Cardiac muscle cell (in vitro differentiated cells and primary cell): ENCODE results near the gene ENOPH1. TPM values are rescaled to one million over a fixed set of nuclear protein-coding genes. Genes with fewer than 3 reads are reported as not detected.

ENCODE experiments used
- DNase-seq, 2 donors: peaks; one replicate each; pipeline versions ENCODE4 v3.0.0 to v3.0.0-alpha.2; 2010 to 2017; ENCODE audit warnings: low read depth in 1 of 2, low spot score in 1 of 2
- H3K27ac ChIP-seq: fragments of 200-600 bp; sonication (generic); 2 replicates; pipeline ENCODE4 v1.5.1; 2016
- H3K27me3 ChIP-seq: fragments of 200-600 bp; sonication (generic); 2 replicates; pipeline ENCODE4 v1.6.0; 2016; ENCODE audit warnings: control low read depth
- H3K36me3 ChIP-seq: fragments of 200-600 bp; sonication (generic); 2 replicates; pipeline ENCODE4 v1.5.1; 2016; ENCODE audit warnings: control low read depth
- H3K4me1 ChIP-seq: fragments of 200-600 bp; sonication (generic); 2 replicates; pipeline ENCODE4 v1.8.1; 2017; ENCODE audit warnings: low read depth, mild to moderate bottlenecking, mixed run types
- H3K4me3 ChIP-seq: fragments of 200-600 bp; sonication (generic); 2 replicates; pipeline ENCODE4 v1.5.1; 2016; ENCODE audit warnings: mild to moderate bottlenecking
- H3K9me3 ChIP-seq: fragments of 200-600 bp; sonication (generic); 2 replicates; pipeline ENCODE4 v1.5.1; 2017; ENCODE audit warnings: low read depth, mild to moderate bottlenecking, control low read depth
- polyA plus RNA-seq: library from polyadenylated mRNA; unstranded; fragments of >200 nt; fragmentation: Nextera tagmentation; extraction: Ambion mirVana; gene quantifications from 2 replicates; pipeline ENCODE4 v1.2.1, GENCODE V29; 2016
- total RNA-seq: library from RNA; depleted of rRNA; stranded (reverse); fragments of >200 nt; gene quantifications from 2 replicates; pipeline ENCODE4 v1.2.3, GENCODE V29; 2016
- TF ChIP-seq, protein P1 (sequence below): IDR thresholded peaks from 2 replicates; pipeline ENCODE4 v1.5.1; 2012; ENCODE audit warnings: low read depth, mild to moderate bottlenecking, low read length

ENOPH1 gene
- total and polyA plus RNA-seq, 2 experiments from 2014 or later = 23.2 to 43.4 TPM

DNA sequence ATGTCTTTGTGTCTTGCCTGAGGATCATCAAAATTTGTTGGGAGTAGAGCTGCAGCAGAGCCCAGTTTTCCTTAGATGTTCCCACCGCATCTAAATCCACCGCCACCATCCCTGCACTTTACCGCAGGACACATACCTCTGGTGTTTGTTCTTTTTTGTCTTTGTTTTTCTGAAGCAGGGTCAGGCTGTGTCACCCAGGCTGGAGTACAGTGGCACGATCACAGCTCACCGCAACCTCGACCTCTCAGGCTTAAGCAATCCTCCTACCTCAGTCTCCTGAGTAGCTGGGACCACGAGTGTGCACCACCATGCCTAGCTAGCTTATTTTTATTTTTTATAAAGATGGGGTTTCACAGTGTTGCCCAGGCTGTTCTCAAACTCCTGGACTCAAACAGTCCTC, 4.6 kb downstream of the ENOPH1 start:
- Histone ChIP-seq H3K27me3 (no peaks in the 10 kb centered on the region), H3K27ac (no peak overlapping the region), H3K4me3 (no peak overlapping the region), H3K9me3 (no peaks in the 10 kb centered on the region), H3K4me1 (no peaks in the 10 kb centered on the region), H3K36me3 (no peaks in the 10 kb centered on the region)
- no peak for DNase-seq
- TF ChIP-seq, protein P1, sequence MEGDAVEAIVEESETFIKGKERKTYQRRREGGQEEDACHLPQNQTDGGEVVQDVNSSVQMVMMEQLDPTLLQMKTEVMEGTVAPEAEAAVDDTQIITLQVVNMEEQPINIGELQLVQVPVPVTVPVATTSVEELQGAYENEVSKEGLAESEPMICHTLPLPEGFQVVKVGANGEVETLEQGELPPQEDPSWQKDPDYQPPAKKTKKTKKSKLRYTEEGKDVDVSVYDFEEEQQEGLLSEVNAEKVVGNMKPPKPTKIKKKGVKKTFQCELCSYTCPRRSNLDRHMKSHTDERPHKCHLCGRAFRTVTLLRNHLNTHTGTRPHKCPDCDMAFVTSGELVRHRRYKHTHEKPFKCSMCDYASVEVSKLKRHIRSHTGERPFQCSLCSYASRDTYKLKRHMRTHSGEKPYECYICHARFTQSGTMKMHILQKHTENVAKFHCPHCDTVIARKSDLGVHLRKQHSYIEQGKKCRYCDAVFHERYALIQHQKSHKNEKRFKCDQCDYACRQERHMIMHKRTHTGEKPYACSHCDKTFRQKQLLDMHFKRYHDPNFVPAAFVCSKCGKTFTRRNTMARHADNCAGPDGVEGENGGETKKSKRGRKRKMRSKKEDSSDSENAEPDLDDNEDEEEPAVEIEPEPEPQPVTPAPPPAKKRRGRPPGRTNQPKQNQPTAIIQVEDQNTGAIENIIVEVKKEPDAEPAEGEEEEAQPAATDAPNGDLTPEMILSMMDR = no peak

DNA sequence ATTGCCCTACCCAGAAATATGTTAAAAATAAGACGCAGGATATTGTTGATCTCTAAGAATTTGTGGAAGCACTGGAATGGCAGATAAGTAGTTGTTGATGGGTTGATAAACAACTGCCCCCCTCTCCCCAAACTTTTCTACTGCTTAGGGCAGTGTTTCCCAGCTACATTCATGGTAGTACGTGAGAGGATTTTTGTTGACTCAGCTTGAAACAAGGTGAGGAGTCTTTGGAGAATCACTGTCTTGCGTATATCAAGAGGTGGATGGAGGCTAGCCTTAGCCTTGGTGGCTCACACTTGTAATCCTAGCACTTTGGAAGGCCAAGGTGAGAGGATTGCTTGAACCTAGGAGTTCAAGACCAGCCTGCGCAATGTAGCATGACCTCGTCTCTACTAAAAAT, 5.7 kb downstream of the ENOPH1 start:
- H3K4me3 ChIP-seq = no peak overlapping the region
- H3K4me1 ChIP-seq = no peaks in the 10 kb centered on the region
- no peaks in the 10 kb centered on the region for H3K36me3 ChIP-seq
- no peaks in the 10 kb centered on the region for H3K9me3 ChIP-seq
- no peak for DNase-seq
- TF ChIP-seq, protein P1 = no peak
- no peaks in the 10 kb centered on the region for H3K27me3 ChIP-seq
- no peak overlapping the region for H3K27ac ChIP-seq

DNA sequence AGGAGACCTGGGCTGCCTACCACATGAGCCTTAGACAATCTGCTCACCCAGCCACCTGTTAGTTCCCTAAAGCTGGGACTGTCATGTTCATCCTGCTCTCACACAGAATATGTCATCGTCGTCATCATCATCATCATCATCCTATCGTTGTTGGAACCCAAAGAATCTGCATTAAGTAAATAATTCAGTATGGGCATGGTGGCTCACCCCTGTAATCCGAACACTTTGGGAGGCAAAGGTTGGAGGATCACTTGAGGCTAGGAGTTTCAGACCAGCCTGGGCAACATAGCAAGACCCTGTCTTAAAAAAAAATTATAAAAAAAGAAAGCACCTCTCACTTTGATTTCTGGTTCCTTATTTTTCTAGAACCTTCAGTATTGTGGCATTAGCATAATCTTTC, 6.4 kb downstream of the ENOPH1 start:
- H3K4me1 ChIP-seq = no peaks in the 10 kb centered on the region
- TF ChIP-seq, protein P1 = no peak
- no peaks in the 10 kb centered on the region for H3K9me3 ChIP-seq
- no peaks in the 10 kb centered on the region for H3K27me3 ChIP-seq
- no peak for DNase-seq
- H3K36me3 ChIP-seq = no peaks in the 10 kb centered on the region
- H3K27ac ChIP-seq = no peak overlapping the region
- no peak overlapping the region for H3K4me3 ChIP-seq

DNA sequence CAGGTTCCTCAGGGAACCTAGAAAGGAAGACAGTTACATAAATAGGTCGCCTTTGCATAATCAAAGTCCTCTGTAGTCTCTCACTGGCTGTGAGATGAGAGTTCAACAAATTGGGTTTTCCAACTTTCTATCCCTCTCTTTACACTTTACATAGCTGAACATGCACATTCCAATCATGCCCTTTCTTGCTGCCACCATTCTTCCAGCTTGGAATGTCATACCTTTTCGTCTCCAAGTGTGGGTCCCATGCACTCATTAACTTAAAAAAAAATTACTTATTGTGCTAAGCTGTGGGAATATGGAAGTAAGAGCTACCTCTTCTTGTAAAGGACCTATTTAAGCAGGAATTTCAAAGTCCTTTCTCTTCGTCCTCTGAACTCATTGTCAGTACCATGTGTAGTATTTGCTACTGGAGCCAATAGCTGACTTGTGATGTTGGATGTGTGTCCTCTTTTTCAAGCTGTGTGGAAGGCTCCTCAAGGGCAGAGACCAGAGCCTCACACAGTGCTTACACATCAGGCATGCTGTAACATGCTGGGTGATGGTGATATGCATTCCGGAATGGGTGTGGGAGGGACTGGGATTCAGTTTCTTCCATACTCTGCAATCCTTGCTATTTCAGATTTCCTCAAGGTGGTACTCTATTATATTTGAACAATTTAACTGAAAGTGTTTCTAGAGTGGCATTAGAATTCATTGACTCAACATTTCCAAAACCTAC, 7.1 kb downstream of the ENOPH1 start:
- TF ChIP-seq, protein P1 = no peak
- H3K36me3 ChIP-seq = no peaks in the 10 kb centered on the region

DNA sequence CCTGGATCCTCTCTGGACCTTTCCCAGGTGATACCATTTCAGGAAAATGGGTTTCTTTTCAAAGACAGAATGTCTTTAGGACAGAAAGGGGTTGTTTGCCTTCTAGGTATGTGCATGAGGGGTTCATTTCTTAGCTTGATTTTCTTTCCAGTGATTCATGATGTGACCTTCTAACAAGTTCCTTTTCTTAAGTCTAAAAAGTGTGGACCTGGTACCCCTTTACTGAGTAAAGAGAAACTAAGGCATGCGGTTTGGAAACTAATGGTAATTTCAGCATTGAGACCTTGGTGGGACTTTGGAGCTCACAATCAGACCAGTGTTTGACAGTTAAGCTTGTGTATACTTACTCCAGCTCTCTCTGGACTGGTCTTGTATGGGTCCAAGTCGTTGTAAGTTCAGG, 8.7 kb downstream of the ENOPH1 start:
- no peaks in the 10 kb centered on the region for H3K36me3 ChIP-seq
- no peak overlapping the region for H3K4me3 ChIP-seq
- no peaks in the 10 kb centered on the region for H3K9me3 ChIP-seq
- H3K27ac ChIP-seq = no peak overlapping the region
- DNase-seq = no peak
- no peaks in the 10 kb centered on the region for H3K4me1 ChIP-seq
- TF ChIP-seq, protein P1 = no peak
- H3K27me3 ChIP-seq = no peaks in the 10 kb centered on the region

More for the DNA sequence above, 7.1 kb downstream of the ENOPH1 start:
- Histone ChIP-seq H3K27ac (no peak overlapping the region), H3K4me1 (no peaks in the 10 kb centered on the region), H3K4me3 (no peak overlapping the region), H3K27me3 (no peaks in the 10 kb centered on the region), H3K9me3 (no peaks in the 10 kb centered on the region)
- peak in 1 of 2 donors; percentile 37 for DNase-seq
